NCI-H2227 (cell line): ENCODE data around the gene ZNF324B.
"Not testable (repeated sequence)": the region's sequence is repeated elsewhere in the genome, so short reads cannot be mapped to it uniquely, and the experiment has no call there.

ENCODE experiments used
- DNase-seq: peaks from one replicate; lab custom pipeline; 2025; ENCODE audit not compliant: unreplicated experiment; lab: John Stamatoyannopoulos, UW

ZNF324B gene

GRCh38 chr19:58451358-58452101 lies at the start of gene ZNF324B:
TSS of gene ZNF324B (plus strand) at chr19:58451622. CDS start at chr19:58453702, 2,080 bp downstream.
- peak; percentile 100 for DNase-seq

DNA sequence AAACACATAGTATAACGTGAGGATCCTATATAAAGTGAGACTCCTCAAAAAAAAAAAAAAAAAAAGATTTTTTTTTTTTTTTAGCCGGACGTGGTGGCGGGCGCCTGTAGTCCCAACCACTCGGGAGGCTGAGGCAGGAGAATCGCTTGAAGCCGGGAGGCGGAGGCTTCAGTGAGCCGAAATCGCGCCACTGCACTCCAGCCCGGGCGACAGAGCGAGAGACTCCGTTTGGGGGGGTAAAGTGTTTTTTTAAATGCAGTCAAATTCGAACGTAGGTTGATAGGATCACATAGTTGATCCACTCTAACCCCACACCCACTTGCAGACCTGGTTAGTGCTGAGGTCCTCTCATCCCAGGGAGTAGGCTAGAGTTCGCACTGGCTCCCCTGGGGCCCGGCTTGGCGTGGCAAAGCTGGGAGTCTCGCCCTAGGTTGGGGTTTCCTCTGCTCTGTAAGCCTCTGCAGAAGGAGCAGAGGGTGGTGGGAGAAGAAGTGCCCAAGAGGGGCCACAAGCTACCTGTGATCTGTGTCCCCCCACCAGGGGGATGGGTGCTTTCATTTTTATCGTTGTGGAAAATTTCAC lies 49.5 kb upstream of the ZNF324B start:
- DNase-seq = peak; percentile 81

GRCh38 chr19:58403920-58404478 lies 47.4 kb upstream of the ZNF324B start:
- not testable (repeated sequence) for DNase-seq

- no peak for DNase-seq
Observed at GRCh38 chr19:58406818-58407657, 44.4 kb upstream of the ZNF324B start.

- peak; percentile 72 for DNase-seq
Observed at GRCh38 chr19:58407658-58408151, 43.7 kb upstream of the ZNF324B start.

- DNase-seq = peak; percentile 100
Observed at GRCh38 chr19:58408152-58409009, 43.0 kb upstream of the ZNF324B start, which contains the start of gene ZNF584. TSS of gene ZNF584 (plus strand) at chr19:58408649. CDS start at chr19:58409148, 499 bp downstream.

GRCh38 chr19:58409010-58409790 lies 42.2 kb upstream of the ZNF324B start:
- DNase-seq = peak; percentile 78

DNA sequence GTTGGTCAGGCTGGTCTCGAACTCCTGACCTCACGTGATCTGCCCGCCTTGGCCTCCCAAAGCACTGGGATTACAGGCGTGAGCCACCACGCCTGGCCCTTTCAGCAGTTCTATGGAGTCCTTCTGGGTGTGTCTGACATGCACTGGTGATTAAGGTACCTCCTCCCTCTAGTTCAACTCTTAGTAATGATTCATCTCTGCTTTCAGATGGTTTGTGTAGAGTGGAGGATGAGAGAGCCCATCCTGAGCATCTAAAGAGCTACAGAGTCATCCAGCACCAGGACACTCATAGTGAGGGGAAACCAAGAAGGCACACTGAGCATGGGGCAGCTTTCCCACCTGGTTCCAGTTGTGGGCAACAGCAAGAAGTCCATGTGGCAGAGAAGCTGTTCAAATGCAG lies 34.8 kb upstream of the ZNF324B start:
- DNase-seq = no peak

DNA sequence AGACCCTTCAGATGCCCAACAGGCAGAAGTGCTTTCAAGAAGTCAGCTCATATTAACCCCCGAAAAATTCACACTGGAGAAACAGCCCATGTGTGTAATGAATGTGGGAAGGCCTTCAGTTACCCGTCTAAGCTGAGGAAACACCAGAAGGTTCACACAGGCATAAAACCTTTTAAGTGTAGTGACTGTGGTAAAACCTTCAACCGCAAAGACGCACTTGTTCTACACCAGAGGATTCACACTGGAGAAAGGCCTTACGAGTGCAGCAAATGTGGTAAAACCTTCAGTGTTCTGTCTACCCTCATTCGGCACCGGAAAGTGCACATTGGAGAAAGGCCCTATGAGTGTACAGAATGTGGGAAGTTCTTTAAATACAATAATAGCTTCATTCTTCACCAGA lies 34.4 kb upstream of the ZNF324B start:
- no peak for DNase-seq

DNA sequence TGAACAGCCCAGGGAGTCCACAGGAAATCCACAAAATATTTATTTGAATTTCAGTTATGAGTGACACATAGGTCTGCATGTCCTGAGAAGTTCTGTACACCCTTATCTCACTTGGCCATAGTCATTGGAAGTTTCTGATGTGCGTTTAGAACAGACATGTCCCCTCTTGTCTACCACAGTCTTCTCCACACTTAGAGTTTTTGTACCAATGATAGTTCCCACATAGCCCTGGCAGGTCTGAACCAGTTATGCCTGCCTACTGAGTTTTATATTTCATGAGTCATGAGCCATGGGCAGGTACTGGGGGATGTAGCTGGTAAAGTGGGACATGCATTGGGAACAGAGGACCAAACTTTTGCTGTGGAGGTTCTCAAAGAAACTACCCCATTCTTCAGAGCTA lies 22.8 kb upstream of the ZNF324B start:
- DNase-seq = no peak

DNA sequence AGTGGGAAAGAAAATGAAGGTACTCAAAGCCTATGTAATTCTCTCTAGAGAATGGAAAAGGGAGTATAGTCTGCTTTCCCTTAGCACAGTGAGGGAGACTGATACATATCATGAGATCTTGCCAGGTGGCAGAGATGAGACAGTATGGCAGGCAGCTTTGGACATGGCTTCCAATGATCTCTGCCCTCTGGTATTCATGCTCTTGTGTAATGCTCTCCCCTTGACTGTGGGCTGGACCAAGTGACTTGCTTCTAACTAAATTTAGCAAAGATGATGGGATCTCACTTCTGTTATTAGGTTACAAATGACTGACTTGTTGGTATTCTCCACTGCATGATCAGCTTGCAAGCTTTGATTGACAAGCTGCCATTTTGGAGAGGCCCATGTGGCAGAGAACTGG lies 21.7 kb upstream of the ZNF324B start:
- DNase-seq = no peak

DNA sequence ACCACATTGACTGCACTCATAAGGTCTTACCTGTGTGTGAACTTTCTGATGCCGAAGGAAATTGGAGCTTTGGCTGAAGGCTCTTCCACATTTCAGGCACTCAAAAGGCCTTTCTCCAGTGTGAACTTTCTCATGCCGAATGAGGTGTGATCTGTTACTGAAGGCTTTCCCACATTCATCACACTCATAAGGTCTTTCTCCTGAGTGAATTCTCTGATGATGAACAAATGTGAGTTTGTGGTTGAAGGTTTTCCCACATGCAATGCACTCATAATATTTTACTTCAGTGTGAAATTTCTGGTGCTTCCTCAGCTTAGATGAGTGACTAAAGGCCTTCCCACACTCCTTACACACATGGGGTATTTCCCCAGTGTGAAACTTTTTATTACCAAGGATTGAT lies 17.2 kb upstream of the ZNF324B start:
- DNase-seq = no peak

GRCh38 chr19:58439576-58440554 lies 11.6 kb upstream of the ZNF324B start, which contains the start of gene ZNF132:
TSS of gene ZNF132 (minus strand) at chr19:58440153. CDS start at chr19:58439821, 332 bp downstream.
- peak; percentile 94 for DNase-seq

- no peak for DNase-seq
Observed at GRCh38 chr19:58440556-58440955, 10.9 kb upstream of the ZNF324B start.

- DNase-seq = not testable (repeated sequence)
Observed at GRCh38 chr19:58442986-58443385, 8.4 kb upstream of the ZNF324B start.

DNA sequence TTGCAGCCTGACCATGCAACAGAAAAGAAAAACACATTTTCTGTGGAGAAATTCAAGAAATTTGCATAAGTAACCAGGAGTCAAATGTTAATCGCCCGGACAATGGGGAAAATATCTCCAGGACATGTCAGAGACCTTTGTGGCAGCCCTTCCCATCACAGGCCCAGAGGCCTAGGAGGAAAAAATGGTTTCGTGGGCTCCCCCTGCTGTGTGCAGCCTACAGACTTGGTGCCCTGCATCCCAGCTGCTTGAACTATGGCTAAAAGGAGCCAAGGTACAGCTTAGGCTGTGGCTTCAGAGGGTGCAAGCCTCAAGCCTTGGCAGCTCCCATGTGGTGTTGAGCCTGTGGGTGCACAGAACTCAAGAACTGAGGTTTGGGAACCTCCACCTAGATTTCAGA lies 2.6 kb upstream of the ZNF324B start:
- DNase-seq = not testable (repeated sequence)

- DNase-seq = not testable (repeated sequence)
Observed at GRCh38 chr19:58449980-58450379, 1.4 kb upstream of the ZNF324B start.

- DNase-seq = peak; percentile 84
Observed at GRCh38 chr19:58450856-58451357, 515 bp upstream of the ZNF324B start.
